ENCODE measurements around the gene PGM1. TPM values are rescaled to one million over a fixed set of nuclear protein-coding genes. Genes with fewer than 3 reads are reported as not detected.

PGM1 gene
- total and polyA plus RNA-seq, 2 of the 13 experiments (the other 11 are each of a cell fraction or from before 2014, with no cell fraction given), result 51.6 to 105 TPM

- TF ChIP-seq ZHX2 (IDR thresholded peaks at IDR 0.05; ENCODE audit: low read depth) (no peak), ZHX2 (CRISPR knock-in tag; IDR thresholded peaks at IDR 0.05; ENCODE audit: borderline replicate concordance) (peak; percentile 84; the same call in 1 of the 2 replicates), MED13 (CRISPR knock-in tag; IDR thresholded peaks at IDR 0.05) (peak; percentile 55; the same call in 1 of the 2 replicates), HIC2 (CRISPR knock-in tag; IDR thresholded peaks at IDR 0.05; ENCODE audit: low read depth) (peak; percentile 63; the same call in 1 of the 2 replicates), ZNF121 (CRISPR knock-in tag; IDR thresholded peaks at IDR 0.05) (no peak), ZBED4 (CRISPR knock-in tag; IDR thresholded peaks at IDR 0.05; ENCODE audit: borderline replicate concordance) (peak; percentile 35)
Observed at GRCh38 chr1:63640633-63641567, 47.7 kb downstream of the PGM1 start (continued).

Measured in HepG2 (cell line).